Islet of Langerhans (tissue), 1 donor: ENCODE measurements around the gene ZNF736.
"Not testable (repeated sequence)": the region's sequence is repeated elsewhere in the genome, so short reads cannot be mapped to it uniquely, and the experiment has no call there.

Experiments used
- FAIRE-seq: peaks from one replicate; lab custom pipeline; 2011; peaks lifted over from hg19 to GRCh38; lab: Jason Lieb, UNC

ZNF736 gene

DNA sequence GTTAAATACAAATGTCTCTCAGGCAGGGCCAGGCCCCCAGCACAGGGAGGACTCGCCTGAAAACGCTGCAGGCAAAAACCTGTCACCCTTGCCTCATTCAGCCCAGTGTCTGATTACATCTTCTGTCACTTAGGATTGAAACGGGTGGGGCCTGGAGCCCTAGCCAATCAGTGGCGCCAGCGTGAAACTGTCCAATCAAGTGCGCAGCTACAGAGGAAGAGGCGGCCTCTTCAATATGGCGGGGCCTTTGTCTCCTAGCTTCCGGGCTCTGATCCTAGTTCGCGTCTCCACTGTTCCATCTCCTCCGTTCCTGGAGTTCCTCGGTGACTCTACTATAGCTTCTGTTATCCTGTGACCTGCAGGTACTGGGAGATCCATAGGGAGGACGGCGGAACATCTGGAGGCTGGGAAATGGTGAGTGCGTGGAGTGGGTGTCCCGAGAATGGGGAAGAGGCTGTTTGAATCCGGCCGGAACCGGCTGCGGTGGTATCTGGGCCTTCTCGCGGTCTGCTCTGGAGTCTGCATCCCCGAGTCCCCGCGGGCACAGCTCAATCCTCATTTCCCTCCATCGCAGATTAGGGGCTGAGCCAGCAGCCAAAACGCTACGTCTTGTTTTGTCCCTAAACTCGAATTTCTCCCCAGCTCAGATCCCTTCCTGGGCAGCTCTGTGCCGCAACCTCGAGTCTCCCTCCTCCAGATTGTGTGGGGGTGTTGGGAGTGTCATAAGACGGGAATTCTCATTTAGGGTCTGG is at the start of gene ZNF736:
ZNF736 (plus strand) TSS at position 222 of the 752 bp plus-strand sequence; CDS start at position 412, 190 bp downstream.
- peak; percentile 98 for FAIRE-seq

DNA sequence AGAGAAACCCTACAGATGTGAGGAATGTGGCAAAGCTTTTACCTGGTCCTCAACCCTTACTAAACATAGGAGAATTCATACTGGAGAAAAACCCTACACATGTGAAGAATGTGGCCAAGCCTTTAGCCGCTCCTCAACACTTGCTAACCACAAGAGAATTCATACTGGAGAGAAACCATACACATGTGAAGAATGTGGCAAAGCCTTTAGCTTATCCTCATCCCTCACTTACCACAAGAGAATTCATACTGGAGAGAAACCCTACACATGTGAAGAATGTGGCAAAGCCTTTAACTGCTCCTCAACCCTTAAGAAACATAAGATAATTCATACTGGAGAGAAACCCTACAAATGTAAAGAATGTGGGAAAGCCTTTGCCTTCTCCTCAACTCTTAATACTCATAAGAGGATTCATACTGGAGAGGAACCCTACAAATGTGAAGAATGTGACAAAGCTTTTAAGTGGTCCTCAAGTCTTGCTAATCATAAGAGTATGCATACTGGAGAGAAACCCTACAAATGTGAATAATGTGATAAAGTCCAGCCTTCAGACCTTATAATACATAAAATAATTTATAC is 47.3 kb upstream of the ZNF736 start:
- no peak for FAIRE-seq

DNA sequence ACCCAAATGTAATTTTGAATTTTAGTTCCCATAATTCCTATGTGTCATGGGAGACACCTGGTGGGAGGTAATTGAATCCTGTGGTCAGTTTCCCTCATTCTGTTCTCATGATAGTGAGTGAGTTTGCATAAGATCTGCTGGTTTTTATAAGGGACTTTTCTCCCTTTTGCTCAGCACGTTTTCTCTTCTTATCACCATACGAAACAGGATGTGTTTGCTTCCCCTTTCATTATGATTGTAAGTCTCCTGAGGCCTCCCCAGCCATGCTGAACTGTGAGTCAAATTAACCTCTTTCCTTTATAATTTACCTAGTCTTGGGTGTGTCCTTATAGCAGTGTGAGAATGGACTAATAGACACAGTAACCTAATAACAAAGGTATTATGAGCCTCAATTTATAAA is 36.1 kb upstream of the ZNF736 start:
- no peak for FAIRE-seq

DNA sequence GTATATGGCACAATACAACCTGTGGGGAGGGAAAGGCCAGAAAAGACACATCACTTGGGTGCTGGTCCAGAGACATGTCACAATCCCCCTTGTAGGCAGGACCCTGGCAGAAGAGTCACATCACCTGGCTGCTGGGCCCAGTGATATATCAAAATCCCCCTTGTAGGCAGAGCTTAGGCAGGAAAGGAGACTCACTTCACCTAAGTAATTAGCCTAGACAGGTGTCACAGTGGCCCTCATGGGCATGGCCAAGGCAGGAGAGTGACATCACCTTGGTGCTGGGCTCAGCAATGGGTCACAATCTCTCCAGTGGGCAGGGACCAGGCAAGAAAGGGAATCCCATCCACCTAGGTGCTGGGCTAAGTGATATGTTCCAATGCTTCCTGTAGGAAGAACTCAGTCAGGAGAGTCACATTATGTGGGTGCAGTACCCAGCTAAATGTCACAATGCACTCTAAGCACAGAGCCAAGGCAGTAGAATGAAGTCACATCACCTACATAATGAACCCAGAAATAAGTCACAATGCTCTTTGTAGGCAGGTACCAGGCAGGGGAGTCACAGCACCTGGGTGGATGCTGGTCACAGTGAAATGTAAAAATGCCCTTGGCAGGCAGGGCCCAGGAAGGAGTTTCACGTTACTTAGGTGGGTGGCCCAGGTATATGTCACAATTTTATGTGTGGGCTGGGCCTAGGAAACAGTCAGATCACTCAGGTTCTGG is 18.9 kb upstream of the ZNF736 start:
- FAIRE-seq = no peak

DNA sequence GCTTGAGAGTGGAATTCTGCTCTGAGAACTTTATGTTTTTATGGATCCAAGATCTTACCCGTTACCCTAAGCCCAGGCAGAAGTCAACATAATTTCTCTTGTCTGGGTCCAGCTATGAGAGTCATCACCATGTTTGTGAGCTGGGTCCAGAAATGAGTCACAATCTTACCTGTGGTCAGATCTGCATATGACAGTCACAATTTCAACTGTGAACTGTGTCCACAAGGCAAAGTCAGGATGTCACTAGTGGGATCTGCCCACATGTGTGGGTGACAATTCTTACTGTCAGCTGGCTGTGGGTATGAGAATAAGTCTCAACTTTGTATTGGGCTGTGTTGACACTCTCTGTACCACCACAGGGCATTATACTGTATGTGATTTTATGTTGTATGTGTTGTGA is 16.3 kb upstream of the ZNF736 start:
- FAIRE-seq = not testable (repeated sequence)

DNA sequence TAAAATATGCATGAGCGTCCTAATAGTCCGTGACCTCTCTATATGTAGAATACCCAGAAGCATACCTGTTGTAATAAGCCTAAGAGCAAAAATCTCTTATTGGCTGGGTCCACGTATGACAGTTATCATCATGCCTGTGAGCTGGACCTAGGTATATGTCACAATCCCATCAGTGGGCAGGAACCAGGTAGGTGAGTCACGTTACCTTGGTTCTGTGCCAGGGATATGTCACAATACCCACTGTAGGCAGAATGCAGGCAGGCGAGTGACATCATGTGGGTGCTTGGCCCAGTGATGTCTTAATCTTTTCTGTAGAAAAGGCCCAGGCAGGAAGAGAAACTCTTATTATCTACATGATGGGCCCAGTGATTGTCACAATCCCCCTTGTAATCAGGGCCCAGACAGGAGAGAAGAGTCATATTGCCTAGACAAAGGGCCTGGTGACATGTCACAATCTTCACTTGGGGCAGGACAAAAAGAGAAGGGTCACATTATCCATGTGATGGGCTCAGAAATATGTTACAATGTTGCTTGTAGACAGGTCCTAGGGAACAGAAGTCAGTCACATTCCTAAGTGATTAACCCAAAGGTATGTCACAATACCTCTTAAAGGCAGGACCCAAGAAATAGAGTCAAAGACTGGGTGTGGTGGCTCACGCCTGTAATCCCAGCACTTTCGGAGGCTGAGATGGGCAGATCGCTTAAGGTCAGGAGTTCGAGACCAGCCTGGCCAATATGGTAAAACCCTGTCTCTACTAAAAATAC is 12.9 kb upstream of the ZNF736 start:
- no peak for FAIRE-seq

DNA sequence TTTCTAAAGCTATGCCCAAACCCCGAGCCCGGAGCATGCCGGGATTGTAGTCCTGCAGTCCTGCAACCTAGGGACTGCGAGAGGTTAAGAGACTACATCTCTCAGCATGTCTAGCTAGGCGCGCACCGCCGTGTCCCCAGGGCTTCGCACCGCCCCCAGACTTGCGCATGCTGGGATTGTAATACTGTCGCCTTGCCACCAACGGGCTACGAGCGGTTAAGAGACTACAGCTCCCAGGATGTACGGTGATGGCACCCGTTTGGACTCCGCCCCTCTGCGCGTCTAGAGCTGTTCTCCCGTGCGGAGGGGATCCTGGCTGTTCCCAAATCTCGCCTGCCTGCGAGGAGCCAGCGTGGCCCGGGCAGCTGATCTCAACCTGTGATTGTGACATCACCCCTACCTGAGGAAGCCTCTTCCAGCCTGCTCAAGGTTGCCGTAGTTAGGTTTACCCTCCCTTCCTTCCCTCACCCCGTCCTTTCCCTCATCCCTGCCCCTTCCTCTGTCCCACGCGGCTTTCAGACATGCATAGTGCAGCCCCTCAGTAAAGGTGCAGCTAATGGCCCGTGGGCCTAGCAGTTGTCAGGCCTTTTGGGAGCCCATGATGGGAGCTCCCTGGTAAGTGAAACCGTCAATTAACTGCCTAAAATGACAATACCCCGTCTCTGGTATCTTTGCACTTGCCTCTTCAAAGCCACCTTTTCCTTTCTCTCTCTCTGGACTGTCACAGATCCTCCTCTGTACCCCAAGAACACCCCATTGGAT is 6.3 kb upstream of the ZNF736 start:
- peak; percentile 92 for FAIRE-seq

DNA sequence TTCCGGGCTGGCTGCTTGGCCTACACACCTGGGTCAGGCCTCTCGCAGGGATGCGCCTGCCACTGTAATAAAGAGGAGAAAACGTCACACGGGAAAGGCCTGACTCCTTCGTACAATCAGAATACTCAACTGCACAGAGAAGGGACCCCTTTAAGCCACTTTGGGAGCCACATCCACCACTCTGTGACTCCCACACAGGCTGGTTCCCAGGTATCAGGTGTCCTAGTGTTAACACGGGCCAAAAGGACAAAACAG is 5.8 kb upstream of the ZNF736 start:
- no peak for FAIRE-seq

DNA sequence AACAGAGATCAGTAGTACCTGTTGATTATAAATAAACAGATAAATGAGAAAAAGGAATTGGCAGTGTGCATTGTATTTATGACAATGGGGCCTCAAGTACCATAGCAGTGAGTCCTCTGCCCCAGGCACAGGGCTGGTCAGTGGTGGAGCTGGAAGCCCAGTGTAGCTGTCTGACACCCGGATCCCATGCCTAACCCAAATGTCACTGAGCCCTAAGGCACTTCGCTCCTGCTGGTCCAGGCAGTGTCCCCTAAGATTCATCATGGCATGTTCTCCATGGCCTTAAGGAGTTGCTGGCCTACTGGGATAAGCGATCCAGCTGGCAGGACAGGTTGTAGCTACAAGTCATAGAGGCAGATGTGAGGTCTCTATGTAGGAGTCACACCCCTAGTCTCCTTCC is 3.3 kb upstream of the ZNF736 start:
- no peak for FAIRE-seq

DNA sequence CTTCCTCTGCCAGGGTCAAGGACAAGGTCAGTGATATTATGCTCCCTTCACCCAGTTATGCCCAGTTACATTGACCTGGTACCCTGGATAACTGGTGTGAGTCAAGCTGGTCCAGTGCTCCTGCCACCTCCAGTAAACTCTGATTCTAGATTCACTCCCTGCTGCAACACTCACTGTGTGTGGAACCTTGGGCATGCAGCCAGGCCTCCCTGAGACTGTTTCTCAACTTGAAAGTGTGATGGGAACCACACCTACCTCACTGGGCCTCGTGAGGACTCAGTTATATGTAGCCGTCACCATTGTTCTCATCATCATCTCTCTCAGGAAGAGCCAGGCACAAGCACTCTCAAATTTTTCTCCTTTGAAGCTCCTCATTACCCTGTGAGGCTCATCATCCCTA is 935 bp upstream of the ZNF736 start:
- no peak for FAIRE-seq

DNA sequence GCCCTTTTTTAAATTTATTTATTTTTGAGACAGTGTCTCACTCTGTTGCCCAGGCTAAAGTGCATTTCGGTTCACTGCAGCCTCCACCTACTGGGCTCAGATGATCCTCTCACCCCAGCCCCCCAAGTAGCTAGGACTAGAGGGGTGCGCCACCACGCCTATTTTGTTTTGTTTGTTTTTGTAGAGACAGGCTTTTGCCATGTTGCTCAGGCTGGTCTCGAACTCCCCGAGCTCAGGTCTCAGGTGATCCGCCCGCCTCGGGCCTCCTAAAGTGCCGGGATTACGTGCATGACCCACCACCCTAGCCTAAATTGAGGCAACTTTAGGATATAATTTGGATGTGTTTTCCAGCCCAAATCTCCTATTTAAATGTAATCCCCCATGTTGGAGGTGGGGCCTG is 805 bp downstream of the ZNF736 start:
- no peak for FAIRE-seq

DNA sequence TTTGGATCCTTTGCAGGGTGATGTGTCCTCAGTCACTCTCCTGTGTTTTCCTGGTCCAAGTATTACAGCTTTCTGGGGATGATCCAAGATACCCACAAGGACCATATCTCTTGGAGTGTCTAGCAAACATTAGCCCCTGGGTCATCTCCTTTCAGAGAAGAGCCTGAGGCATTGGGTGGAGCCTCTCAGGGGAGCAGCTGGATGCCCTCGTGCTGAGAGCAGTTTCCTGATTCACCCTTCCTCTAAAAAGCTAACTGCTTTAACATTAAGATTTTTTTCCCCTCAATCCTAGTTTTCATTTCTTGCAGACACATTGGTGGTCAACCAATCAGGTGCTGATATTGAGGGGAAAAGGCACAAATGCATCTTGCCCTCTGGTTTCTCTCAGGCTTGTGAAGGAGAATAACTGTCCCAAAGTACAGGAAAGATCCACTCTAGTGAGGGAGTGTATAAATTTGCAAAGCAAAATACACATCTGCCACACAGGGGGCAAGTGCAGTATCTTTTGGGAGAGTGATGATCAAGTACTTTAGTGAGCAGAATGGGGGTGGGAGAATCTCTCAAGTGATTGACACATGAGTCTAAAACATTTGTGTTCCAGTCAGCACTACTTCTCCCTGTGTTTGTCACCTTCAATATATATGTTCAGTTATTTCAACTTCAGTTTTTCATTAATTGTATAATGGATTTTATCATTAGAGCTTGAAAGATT is 2.4 kb downstream of the ZNF736 start:
- FAIRE-seq = not testable (repeated sequence)

DNA sequence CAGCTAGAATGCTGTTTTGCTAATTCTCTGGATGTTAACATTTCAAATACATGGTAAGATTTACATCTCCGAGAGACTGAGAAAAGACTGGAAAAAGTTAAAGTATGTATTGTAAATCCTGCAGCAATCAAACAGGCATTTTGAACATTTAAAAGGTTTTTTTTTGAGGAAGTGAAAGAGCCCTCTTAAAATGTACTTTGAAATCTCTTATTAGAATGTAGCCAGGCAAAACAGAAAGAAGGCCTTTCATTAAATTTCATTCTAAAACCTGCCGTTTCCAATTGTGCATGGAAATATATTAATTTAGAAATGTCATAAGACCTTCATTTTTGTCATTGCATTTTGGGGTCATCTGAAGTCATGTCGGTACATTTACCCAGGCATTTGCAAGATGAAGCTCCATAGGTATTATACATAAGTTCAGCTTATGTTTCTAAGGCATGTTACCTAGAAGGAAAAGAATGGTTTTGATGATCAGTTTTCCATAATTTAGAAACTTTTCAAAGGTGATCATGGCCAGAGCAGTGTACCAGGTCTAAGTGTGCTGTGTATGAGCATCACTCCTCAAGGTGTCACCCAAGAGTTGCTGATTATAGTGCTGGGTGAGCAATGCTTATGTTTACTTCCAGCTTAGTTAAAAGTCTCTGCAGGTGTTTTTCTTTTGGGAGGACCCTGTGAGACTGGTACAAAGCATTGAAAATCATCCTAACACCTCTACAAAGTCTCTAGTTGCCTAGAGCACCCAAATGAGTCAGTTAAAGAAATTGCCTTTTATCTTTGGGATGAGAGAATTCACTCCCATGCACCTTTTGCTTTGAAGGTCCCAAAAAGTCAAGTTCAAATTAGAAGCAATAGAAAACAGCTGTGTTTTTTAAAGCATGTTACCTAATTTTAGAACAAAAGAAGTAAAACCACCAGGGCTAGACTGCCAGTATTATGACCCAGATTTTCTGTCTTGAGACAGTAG is 7.1 kb downstream of the ZNF736 start:
- FAIRE-seq = no peak

DNA sequence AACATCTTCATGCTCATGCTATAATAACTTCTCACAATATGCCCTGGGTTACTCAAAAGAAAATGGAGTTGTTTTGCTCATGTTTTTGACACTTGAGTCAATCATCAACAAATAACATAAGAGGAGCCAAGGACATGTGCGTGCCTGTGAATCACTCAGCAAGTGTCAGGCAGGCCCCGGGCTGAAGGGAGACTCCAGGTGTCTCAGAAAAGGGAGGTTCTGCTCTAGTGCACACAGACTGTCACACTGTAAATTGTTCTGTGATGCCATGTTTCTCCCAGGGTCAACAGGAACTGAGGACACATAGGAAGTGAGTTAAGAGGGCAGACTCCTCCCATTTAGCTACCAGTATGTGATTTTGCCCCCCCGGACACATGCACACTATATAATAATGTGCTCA is 10.4 kb downstream of the ZNF736 start:
- FAIRE-seq = not testable (repeated sequence)

DNA sequence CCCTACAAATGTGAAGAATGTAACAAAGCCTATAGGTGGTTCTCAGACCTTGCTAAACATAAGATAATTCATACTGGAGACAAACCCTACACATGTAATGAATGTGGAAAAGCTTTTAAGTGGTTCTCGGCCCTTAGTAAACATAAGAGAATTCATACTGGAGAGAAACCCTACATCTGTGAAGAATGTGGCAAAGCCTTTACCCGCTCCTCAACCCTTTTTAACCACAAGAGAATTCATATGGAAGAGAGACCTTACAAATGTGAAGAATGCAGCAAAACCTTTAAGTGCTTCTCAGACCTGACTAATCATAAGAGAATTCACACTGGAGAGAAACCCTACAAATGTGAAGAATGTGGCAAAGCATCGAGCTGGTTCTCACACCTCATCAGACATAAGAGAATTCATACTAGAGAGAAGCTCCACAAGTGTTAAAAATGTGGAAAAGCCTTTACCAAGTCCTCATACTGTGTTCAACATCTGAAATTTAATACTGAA is 35.0 kb downstream of the ZNF736 start:
- not testable (repeated sequence) for FAIRE-seq

DNA sequence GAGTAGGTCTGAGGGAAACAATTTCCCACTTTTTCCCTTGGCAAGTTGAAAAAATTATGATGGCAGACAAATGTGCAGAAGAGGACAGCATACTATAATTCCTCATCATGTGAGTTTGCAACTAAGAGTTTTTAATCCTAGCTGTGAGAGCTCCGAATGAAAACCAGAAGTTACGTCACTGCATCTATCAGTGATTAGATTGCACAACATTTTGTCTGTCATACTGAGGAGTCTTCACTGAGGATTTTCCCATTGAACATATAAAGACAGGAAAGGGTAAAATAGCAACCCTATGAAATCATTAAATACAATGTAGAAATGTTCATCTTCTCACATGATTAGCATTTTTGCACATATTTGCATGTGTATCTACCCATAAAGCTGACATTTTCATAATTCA is 45.8 kb downstream of the ZNF736 start:
- FAIRE-seq = no peak

DNA sequence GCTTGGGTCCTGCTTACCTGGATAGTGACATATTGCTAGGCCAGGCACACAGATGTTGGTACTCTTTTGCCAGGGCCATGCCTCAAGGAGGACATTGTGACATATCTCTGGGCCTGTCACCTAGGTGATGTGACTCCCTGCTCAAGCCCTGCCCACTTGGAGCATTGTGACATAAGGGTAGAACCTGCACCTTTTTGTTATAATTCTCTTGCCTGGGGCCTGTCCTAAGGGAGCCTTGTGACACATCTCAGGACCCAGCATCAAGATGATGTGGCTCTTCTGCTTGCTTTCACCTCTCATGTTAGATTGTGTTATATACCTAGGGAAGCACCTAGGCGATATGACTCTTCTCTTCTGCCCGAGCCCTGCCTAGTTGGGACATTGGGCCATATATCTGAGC is 57.4 kb downstream of the ZNF736 start:
- FAIRE-seq = no peak

DNA sequence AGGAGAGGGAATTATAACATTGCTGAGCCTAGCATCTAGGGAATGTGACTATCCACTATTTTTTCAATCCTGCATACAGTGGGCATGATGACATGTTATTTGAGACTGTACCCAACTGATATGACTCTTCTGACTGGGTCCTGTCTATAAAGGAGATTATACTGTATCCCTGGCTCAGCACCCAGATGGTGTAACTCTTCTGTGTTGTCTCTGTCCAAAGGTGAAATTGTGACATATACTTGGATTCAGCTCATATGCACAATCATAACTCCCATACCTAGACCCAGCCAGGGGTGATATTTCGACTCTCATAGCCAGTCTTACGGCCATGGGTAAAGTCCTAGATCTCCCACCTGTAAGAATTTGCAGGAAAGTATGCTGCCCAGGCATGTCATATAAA is 59.3 kb downstream of the ZNF736 start:
- no peak for FAIRE-seq

DNA sequence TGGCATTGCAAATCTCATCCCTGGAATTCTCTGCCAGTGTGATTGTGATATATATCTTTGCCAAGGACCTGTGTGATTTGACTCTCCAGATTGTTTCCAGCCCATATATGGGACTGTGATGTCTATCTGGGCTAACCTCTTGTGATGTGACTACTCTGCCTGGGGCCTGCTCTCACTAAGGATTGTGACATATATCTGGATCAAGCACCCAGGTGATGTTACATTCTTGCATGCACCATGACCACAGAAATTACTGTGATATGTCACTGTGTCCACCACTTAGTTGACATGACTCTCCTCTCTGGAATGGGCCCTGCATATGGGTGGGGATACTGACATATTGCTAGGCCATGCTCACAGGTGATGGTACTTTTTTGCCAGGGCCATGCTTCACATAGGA is 86.6 kb downstream of the ZNF736 start:
- FAIRE-seq = no peak
